ENCODE results near the gene PAK1IP1.
A peak's percentile ranks its signal among the peaks of the same experiment; 100 is the strongest.
"Not testable (repeated sequence)": the region's sequence is repeated elsewhere in the genome, so short reads cannot be mapped to it uniquely, and the experiment has no call there.

Gene PAK1IP1

DNA sequence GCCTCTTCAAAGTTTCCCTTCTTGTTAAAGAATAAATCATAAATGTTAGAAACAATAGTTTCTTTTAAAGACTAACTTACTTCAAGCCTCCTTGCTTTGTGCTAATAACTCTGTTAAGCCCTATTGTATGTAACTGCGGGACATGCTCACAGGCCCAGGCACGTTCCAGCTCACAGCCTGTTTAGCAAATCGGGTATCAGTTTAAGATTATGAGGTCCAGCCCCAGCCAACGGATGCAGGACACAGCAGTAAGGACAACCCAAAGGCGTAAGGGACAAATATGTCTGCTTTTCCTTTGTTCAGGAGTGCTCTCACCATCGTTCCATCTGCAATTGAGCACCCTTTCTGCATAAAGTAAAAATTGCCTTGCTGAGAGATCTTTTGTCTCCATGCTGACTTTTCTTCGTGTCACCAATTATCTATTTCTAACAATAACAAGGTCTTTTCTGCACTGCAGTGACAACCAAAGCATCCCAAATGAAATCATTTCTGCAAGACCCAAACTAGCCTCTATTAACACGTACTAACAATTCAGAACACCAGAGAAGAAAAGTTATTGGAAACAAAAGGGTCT, 1.7 kb upstream of the PAK1IP1 start:
- no peak for DNase-seq

DNA sequence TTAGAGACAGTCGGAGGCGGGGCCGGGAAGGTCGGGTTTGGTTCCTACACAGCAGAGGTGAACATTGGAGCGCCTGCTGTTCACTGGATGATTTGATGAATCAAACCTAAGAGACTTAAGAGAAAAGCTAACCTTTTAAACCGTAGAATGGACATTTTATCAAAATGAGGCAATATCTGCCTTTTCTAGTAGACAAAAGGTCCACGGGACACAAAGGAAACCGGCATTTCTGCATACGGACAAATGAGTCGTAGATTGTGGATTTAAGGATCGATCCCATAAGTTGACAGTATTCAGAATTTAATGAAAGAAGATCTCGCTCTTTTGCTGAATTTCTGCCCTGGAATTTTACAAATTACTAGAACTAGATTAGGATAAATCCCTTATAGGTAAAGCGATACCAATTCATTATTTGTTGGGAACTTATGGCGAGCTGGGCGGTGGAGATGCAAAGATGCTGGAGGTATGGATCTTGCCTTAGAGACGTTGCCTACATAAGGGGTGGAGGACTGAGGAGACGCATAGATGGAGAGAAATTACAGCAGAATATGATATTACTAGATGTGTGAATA, 400 bp downstream of the PAK1IP1 start:
- no peak for DNase-seq

DNA sequence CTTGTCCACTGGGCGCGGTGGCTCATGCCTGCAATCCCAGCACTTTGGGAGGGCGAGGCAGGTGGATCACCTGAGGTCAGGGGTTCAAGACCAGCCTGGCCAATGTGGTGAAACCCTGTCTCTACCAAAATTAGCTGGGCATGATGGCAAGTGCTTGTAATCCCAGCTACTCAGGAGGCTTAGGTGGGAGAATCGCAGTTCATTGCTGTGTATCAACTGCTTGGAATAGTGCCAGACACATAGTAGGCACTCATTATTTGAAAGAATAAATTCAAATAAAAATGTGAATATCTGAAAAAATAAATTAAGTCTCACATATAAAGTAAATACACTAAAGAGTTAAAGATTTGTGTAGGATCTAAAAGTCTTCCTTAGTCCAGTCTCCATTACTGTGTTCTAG, 1.9 kb downstream of the PAK1IP1 start:
- no peak for DNase-seq

DNA sequence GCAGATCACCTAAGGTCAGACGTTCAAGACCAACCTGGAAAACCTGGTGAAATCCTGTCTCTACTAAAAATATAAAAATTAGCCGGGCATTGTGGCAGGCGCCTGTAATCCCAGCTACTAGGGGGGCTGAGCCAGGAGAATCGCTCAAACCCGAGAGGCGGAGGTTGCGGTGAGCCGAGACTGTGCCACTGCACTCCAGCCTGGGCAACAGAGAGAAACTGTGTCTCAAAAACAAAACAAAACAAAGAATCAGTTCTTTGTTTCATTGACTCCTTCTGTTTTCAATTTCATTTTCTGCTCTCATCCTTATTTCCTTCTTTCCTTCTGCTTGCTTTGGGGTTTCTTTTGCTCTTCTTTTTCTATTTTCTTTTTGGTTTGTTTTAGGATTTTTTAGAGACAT, 19.2 kb downstream of the PAK1IP1 start:
- DNase-seq = no peak

DNA sequence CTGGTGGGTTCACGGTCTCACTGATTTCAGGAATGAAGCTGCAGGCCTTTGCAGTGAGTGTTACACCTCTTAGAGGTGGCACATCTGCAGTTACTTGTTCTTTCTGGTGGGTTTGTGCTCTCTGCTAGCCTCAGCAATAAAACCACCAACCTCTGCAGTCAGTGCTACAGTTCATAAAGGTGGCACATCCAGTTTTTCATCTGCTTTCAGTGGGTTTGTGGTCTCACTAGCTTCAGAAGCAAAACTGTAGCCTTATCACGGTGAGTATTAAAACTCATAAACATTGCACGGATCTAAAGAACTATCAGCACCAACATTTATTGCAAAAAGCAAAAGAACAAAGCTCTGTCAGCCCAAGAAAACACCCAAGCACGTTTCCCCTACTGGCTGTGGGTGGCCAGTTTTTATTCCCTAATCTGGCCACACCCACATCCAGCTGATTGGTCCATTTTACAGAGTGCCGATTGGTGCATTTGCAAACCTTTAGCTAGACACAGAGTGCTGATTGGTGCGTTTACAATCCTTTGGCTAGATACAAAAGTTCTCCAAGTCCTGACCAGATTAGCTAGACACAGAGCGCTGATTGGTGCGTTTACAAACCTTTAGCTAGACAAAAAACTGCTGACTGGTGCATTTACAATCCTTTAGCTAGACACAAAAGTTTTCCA, 24.7 kb downstream of the PAK1IP1 start:
- no peak for DNase-seq

DNA sequence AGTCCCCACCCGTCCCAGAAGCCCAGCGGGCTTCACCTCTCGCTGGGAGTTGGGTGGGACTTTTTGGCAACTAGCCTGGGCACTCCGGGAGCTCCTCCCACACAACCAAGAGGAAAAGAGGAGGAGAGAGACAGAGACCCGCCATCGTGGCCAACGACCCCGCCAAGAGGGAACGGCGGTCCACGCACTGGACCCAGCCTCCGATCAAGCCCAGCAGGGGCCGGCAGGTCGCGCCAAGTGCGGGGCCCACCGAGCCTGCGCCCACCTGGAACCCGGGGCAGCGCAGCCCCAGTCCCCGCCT, 25.1 kb downstream of the PAK1IP1 start:
- no peak for DNase-seq

DNA sequence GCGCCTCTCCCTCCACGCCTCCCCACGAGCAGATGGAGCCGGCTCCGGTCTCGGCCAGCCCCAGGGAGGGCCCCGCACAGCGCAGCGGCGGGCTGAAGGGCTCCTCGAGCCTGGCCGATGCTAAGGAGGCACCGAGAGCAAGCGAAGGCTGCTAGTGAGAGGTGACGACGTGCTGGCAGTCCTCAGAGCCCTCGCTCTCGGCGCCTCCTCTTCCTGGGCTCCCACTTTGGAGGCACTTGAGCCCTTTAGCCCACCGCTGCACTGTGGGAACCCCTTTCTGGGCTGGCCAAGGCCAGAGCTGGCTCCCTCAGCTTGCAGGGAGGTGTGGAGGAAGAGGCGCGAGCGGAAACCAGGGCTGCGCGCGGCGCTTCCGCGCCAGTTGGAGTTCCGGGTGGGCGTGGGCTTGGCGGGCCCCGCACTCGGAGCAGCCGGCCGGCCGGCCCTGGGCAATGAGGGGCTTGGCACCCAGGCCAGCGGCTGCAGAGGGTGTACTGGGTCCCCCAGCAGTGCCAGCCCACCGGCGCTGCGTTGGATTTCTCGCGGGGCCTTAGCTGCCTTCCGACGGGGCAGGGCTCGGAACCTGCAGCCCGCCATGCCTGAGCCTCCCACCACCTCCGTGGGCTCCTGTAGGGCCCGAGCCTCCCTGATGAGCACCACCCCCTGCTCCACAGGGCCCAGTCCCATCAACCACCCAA, 25.6 kb downstream of the PAK1IP1 start:
- peak; percentile 8 to 36 (median 20) for DNase-seq

DNA sequence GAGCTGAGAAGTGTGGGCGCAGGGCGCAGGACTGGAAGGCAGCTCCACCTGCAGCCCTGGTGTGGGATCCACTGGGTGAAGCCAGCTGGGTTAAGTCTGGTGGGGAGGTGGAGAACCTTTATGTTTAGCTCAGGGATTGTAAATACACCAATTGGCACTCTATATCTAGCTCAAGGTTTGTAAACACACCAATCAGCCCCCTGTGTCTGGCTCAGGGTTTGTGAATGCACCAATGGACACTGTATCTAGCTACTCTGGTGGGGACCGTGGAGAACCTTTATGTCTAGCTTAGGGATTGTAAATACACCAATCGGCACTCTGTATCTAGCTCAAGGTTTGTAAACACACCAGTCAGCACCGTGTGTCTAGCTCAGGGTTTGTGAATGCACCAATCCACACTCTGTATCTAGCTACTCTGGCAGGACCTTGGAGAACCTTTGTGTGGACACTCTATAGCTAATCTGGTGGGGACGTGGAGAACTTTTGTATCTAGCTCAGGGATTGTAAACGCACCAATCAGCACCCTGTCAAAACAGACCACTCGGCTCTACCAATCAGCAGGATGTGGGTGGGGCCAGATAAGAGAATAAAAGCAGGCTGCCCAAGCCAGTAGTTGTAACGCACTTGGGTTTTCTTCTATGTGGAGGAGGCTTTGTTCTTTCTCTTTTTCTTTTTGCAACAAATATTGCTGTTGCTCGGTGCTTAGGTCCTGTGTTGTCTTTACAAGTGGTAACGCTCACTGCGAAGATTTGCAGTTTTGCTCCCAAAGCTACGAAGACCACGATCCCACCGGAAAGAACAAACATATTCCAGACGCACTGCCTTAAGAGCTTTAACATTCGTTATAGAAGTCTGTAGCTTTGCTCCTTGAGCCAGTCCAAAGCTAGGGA, 26.4 kb downstream of the PAK1IP1 start:
- DNase-seq = not testable (repeated sequence)

DNA sequence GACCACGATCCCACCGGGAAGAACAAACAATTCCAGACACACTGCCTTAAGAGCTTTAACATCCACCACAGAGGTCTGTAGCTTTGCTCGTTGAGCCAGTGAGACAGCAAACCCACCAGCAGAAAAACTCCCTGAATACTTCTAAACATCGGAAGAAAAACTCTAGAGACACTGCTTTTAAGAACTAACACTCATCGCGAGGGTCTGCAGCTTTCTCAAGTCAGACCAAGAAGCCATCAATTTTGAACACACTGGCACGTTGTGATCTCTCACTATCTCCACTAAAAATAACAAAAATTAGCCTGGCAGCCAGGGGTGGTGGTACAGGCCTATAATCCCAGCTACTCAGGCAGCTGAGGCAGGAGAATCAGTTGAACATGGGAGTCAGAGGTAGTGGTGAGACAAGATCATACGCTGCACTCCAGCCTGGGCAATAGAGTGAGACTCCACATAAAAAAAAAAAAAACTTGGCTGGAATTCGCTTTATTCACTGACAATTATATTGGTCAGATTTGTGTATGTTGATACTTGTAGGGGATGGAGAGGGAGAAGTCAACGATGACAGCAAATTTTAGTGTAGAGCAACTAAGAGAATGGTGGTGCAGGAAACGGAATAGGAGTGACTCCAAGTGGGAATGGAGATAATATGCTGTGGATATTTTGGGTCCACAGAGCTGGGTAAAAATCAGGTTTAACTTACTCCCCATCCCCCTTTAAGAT, 27.2 kb downstream of the PAK1IP1 start:
- no peak for DNase-seq

DNA sequence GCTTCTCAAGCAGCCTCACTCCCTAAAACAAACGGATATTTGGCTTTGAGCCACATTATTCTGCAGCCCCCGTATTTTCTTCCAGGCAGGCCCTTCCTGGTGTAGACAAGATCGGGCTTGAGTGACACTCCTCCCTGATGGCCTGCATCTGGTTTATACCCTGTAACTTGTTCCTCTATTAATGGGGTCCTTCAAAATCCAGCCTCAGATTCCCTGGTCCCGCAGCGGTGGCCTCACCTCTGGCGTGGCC, 27.7 kb downstream of the PAK1IP1 start:
- DNase-seq = no peak

DNA sequence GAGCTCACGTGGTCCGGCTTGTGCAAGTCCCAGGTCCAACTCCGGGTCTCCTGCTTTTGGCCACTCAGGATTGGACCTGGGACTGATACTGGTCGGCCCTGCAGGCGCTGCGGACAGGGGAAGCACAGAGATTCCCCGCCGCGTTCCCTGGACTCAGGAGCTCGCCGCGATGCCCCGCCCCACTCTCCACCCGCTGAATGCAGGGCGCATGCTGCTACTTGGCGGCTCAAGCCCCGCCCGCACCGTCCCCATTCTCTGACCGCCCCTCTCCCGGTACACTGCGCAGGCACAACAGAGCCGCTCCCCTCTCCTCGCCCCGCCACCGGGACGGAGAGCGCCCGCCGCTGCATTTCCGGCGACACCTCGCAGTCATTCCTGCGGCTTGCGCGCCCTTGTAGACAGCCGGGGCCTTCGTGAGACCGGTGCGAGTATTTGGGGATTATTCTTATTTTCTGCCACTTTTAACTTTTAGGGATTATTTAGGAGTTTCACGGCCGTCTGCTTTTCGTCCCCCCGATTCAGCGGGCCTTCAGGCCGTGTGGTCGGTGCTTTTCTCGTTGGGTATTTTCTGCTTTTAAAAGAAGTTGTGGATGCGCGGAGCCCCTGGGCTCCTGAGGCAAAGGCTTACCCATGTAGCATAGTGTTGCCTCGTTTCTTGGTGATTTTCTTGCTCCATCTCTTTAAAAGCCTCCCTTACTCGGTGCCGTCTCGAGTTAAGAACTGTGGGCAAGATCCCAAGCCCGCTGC, 28.2 kb downstream of the PAK1IP1 start, which contains the start of gene TMEM14C:
TSS of gene TMEM14C (plus strand) at position 251 of the 747 bp plus-strand sequence. CDS start 1,544 bp downstream, outside the sequence.
- DNase-seq = peak; percentile 39 to 67 (median 54)

DNA sequence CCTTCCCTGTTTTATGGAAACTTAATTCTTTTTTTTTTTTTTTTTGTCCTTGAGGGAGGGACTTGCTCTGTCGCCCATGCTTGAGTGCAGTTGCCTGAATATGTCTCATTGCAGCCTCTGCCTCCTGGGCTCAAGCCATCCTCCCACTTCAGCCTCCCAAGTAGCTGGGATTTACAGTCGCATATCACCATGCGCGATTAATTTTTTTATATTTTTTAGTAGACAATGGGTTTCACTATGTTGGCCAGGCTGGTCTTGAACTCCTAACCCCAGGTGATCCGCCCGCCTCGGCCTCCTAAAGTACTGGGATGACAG, 28.8 kb downstream of the PAK1IP1 start:
- no peak for DNase-seq

DNA sequence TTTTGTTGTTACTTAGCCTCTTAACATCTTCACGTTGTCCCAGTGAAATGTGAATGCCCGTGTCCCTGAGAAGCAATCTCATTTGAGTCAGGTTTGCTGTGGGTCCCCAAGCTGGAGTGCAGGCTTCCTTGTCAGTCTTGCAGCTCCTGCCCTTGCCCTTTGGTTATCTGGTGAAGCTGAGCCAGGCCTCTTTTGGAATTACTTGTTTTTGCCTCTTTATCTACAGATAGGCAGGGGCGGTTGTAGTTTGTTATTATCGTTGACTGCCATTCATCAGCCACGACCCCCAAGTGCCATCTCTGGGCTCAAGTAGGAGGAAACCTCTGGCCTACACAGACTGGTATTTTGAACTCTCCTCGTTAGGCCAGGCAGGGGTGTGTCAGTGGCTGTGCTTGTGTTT, 30.3 kb downstream of the PAK1IP1 start:
- no peak for DNase-seq

DNA sequence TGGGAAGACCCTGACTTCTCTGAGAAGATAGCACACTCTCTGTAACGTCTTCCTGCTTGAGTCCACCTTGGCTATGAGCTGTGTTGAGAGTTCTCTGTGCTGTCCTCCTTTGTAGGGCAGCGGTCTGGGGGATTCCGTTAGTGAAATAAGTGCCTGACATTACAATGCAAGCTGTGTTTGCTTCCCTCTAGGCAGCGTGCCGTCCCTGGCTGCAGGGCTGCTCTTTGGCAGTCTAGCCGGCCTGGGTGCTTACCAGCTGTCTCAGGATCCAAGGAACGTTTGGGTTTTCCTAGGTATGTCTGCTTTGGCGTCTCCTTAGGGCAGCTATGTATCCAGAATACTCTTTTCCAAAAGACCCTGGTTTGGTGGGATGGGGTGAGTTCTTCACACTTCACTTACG, 30.9 kb downstream of the PAK1IP1 start:
- no peak for DNase-seq

DNA sequence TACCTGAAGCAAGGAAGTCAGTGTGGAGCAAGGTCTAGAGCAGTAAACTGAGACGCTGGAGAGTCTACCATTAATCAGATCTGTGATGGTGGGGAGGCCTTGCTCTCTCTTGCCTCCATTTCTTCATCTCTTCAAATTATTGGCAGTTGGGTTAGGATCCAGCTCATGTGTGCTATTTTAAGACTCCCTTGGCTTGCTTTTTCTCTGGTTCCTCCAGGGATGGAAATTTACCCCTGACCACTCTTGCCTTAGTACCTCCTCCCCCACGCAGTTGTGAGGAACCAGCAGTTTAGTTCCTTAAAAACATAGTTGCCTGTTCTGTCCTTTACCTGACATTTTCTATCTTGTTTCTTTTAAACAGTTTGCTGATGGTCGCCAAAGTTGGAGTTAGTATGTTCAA, 35.5 kb downstream of the PAK1IP1 start:
- no peak for DNase-seq

DNA sequence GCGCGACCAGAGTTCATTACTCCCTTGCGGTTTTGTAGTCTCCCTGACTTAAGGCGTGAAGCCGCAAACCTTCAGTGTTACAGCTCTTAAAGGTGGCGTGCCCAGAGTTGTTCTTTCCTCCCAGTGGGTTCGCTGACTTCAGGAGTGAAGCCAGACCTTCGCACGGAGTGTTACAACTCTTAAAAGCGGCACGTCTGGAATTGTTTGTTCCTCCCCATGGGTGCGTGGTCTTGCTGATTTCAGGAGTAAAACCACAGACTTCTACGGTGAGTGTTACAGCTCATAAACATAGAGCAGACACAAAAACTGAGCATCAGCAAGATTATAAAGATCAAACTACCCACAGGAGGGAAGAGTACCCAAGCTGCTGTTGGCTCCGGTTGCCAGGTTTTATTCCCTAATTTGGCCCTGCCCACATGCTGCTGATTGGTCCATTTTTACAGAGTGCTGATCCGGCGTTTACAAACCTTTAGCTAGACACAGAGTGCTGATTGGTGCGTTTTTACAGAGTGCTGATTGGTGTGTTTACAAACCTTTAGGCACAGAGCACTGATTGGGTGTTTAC, 38.5 kb downstream of the PAK1IP1 start:
- DNase-seq = no peak

DNA sequence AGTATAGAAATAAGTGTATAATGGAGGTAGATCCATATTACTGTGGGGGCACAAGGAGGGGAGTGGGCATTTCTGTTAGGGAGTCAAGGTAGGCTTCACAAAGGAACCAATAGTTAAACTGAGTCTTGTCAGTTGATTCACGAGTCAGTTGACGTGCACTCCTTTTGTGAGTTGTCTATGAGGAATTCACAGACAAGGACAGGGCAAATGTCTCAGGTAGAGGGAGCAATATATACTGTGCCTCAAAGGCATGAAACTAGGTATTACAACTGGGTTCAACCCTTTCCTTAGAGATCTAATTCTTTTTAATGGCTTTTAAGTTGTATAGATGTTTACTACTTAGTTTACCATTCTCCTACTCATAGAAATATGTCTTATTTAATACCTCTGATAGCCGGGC, 39.1 kb downstream of the PAK1IP1 start:
- no peak for DNase-seq

DNA sequence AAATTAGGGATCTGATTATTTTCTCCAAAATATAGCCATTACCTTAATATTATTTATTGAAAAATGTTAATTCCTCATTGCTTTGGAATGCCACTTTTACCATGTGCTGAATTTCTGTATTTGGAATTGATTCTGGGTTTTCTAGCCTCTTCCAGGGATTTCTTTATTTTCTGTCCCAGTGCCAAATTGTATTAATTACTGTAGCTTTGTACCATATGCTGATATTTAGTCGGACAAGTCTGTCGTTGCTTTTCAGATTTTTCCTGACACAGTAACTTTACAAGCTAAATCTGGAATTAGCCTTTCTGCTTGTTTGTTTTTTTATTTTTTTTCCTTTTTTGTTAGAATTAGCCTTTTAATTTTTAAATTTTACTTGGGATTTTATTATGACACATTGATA, 42.0 kb downstream of the PAK1IP1 start:
- DNase-seq = no peak

DNA sequence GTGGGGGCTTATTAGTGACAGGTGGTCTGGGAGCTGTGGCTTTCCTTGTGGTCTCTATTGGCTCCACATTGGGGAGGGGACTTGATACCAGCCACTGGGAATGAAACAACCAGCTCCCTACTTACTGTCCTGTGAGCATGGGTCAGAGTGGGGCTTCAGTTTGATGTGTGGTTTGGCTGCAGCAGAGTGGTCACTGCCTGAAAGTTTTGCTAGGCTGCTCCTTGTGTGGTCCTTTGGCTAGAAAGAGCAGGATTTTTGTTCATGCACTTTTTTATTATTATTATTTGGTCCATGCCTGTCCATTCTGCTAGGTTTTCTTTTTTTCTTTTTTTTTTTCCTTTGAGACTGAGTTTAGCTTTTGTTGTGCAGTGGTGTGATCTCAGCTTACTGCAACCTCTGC, 45.3 kb downstream of the PAK1IP1 start:
- DNase-seq = no peak

DNA sequence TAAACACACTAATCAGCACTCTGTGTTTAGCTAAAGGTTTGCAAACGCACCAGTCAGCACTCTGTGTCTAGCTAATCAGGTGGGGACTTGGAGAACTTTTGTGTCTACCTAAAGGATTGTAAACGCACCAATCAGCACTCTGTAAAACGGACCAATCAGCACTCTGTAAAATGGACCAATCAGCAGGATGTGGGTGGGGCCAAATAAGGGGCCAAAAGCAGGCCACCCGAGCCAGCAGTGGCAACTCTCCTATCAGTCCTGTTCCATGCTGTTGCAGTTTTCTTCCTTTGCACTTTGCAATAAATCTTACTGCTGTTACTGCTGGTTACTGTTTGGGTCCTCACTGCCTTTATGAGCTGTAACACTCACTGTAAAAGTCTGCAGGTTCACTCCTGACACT, 46.9 kb downstream of the PAK1IP1 start:
- not testable (repeated sequence) for DNase-seq

DNA sequence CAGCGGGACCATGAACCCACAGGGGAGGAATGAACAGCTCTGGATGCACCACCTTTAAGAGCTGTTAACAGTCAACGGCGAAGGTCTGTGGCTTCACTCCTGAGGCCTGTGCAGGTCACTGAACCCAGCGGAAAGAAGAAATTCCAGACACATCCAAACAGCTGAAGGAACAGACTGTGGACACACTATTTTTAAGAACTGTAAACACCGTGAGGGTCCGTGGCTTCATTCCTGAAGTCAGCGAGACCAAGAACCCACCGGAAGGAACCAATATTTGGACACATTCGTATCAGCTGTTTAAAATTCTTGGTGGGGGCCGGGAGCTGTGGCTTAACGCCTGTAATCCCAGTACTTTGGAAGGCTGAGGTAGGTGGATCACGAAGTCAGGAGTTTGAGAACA, 47.5 kb downstream of the PAK1IP1 start:
- no peak for DNase-seq

DNA sequence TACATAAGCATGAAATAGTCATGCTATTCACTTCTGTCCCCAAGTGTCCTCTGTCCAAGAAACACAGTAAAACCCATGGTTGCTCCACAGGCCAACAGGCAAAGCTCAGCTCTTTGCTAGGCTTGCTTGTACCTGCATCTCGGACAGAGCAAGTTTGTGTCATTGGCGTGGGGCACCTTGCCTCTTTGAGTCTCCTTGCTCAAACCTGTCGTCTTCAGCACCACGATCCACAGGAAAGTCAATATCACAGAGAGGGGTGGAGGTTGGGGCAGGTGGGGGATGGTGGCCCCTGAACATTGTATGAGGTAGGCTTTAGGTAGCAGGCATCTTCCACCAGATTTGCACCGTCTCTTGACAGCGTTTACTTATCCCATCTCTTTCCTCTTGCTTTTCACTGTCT, 48.7 kb downstream of the PAK1IP1 start:
- DNase-seq = no peak

All from activated CD4-positive, CD25-positive, alpha-beta regulatory T cell (primary cell).